NT2/D1 (cell line): ENCODE results near the gene DDI2.

Experiments used
- DNase-seq: peaks from one replicate; pipeline ENCODE4 v3.0.0-alpha.2; 2011; ENCODE audit warnings: low read depth, low spot score
- H3K27me3 ChIP-seq: 2 replicates; pipeline ENCODE4 v1.6.0; 2011; ENCODE audit warnings: mild to moderate bottlenecking; ENCODE audit not compliant: insufficient read length, insufficient read depth
- H3K36me3 ChIP-seq: 2 replicates; pipeline ENCODE4 v1.6.1; 2011; ENCODE audit warnings: mild to moderate bottlenecking, low read length, mixed read lengths; ENCODE audit not compliant: insufficient read depth, insufficient read length
- H3K4me1 ChIP-seq: 2 replicates; pipeline ENCODE4 v1.5.1; 2011; ENCODE audit not compliant: insufficient read depth, insufficient read length
- H3K4me3 ChIP-seq: 2 replicates; pipeline ENCODE4 v1.5.1; 2011; ENCODE audit warnings: low read depth; ENCODE audit not compliant: insufficient read length
- H3K9ac ChIP-seq: 2 replicates; pipeline ENCODE4 v1.6.0; 2011; ENCODE audit warnings: low read depth; ENCODE audit not compliant: insufficient read length
- H3K9me3 ChIP-seq: 2 replicates; pipeline ENCODE4 v1.5.1; 2011; ENCODE audit warnings: mild to moderate bottlenecking, low read length; ENCODE audit not compliant: insufficient read depth
- SUZ12 ChIP-seq: IDR thresholded peaks from 2 replicates; pipeline ENCODE4 v1.6.1; 2011; ENCODE audit not compliant: insufficient read length, insufficient read depth; ENCODE audit errors: extremely low read depth
- YY1 ChIP-seq: IDR thresholded peaks from 2 replicates; pipeline ENCODE4 v1.6.1; 2011; ENCODE audit not compliant: insufficient read length, insufficient read depth
- ZNF274 ChIP-seq: IDR thresholded peaks from 2 replicates; pipeline ENCODE4 v1.6.1; 2011; ENCODE audit warnings: mild to moderate bottlenecking, low read depth, low read length

DDI2 gene

DNA sequence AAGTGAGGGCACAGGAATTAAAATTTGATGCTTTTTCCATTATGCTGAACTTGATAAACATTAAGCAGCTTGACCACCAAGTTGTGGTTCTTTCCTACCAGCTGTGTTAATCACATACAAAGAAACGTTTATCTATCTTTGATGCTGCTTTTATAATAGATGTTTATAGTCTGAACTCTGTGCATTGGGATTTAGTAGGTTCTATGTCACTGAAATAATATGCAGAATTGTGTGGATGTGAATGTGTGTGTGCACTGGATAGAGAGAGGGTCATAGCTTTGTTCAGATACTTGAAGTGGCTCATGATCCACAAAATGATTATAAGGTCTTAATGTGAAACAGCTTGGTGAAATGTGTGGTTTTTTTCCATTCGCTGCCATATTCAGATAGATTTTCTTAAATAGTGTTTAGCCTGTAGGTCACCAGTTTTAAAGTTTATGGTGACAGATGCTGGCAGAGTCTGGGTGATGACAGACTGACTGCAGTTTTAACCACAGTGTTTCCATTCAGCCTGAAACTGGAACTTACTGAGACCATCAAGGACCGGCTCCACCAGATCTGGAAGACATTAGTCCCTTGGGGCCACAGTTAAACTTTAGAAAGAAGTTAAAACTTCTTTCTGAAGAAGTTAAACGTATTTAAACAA, 10.2 kb downstream of the DDI2 start:
- no peak for DNase-seq
- Histone ChIP-seq H3K9me3 (no peaks in the 10 kb centered on the region), H3K9ac (no peak overlapping the region), H3K4me3 (no peak overlapping the region), H3K4me1 (no peaks in the 10 kb centered on the region), H3K27me3 (no peaks in the 10 kb centered on the region), H3K36me3 (peaks cover 34% of the 10 kb centered on the region)
- TF ChIP-seq SUZ12 (no peak), ZNF274 (no peak), YY1 (no peak)

DNA sequence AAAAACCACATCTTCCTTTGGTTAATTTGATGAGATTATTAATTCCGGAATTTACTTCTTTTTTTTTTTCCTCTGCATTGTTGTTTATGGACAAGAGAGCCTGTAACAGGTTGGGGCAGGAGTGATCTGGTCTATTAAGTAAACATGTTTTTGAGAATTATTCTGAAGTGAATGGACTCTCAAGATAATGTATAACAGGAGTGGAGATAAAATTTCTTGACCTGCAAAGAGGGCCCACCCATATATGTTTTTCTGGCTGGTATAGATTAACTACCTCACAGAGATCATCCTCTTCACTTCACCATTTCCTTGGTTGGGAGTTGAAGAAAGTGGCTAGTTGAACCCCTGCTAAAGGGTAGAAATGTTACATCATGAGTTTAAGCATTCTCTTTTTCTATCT, 10.7 kb downstream of the DDI2 start:
- Histone ChIP-seq H3K27me3 (no peaks in the 10 kb centered on the region), H3K4me1 (no peaks in the 10 kb centered on the region), H3K9me3 (no peaks in the 10 kb centered on the region), H3K4me3 (no peak overlapping the region), H3K9ac (no peak overlapping the region), H3K36me3 (peaks cover 40% of the 10 kb centered on the region)
- no peak for DNase-seq
- no peak for TF ChIP-seq YY1
- no peak for TF ChIP-seq ZNF274
- no peak for TF ChIP-seq SUZ12

DNA sequence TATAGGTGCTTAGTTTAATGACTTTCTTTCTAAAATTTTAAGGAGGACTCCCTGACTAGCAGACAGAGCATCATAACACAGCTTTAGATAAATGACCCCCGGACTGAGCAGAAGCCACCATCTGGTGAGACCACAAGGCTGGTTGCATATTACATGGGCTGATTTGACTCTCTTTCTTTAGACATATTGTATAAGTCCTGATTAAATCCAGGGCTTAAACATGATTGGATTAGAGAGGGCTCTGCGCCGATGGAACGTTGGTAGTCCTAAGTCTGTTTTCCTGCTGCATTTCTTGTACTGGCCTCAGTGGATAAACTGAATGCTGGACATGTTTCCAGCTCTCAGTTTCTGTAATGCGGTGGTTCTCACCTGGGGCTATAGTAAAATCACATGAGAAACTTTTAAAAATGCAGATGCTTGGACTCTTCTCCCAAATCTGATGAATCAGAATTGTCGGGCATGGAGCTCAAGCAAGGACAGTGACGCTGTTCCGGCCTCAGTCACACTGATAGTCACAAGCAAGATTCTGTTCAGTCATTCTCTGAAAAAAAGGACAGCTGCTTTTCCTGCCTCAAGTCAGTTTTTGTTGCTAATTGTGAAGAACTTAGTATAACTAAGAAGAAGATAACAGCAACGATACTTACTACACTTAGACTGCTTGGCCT, 16.6 kb downstream of the DDI2 start:
- Histone ChIP-seq H3K9ac (no peak overlapping the region), H3K4me3 (no peak overlapping the region), H3K36me3 (peaks cover 71% of the 10 kb centered on the region), H3K4me1 (no peaks in the 10 kb centered on the region), H3K27me3 (no peaks in the 10 kb centered on the region), H3K9me3 (no peaks in the 10 kb centered on the region)
- no peak for DNase-seq
- no peak for TF ChIP-seq SUZ12
- no peak for TF ChIP-seq ZNF274
- TF ChIP-seq YY1, result no peak

DNA sequence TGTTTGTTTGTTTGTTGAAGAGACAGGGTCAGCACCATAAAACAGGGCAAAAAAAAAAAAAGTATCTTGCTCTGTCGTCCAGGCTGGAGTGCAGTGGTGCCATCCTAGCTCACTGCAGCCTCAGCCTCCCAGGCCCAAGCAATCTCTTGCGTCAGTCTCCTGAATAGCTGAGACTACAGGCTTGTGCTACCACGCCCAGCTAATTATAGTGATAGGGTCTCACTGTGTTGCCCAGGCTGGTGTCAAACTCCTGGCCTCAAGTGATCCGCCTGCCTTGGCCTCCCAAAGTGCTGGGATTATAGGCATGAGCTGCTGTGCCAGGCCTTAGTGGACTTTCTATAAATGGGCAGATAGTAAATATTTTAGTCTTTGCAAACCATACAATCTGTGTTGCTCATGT, 19.2 kb downstream of the DDI2 start:
- no peak overlapping the region for H3K9ac ChIP-seq
- H3K27me3 ChIP-seq, result no peaks in the 10 kb centered on the region
- H3K4me3 ChIP-seq, result no peak overlapping the region
- H3K36me3 ChIP-seq, result peaks cover 84% of the 10 kb centered on the region
- no peaks in the 10 kb centered on the region for H3K9me3 ChIP-seq
- no peaks in the 10 kb centered on the region for H3K4me1 ChIP-seq
- TF ChIP-seq ZNF274 (no peak), SUZ12 (no peak), YY1 (no peak)
- no peak for DNase-seq

DNA sequence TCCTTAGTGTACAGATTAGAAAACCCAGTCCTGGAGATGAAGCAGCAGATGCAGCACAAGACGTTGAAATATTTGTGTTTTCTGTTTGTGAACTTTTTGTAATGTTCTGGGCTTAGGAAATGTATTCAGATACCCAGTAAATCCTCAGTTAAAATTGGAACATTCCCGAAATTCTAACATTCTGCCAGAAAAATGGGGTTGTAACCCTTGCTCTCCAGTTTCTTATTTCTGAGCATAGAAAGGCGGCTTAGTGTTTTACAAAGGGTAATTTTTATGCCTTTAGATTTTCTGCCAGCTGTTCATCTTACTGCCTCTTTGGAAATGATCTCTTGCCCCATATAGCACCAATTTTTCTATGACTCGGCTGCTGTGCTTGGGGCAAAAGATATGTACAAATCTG, 20.6 kb downstream of the DDI2 start:
- no peak overlapping the region for H3K4me3 ChIP-seq
- no peaks in the 10 kb centered on the region for H3K27me3 ChIP-seq
- DNase-seq, result no peak
- no peak overlapping the region for H3K9ac ChIP-seq
- no peaks in the 10 kb centered on the region for H3K9me3 ChIP-seq
- no peaks in the 10 kb centered on the region for H3K4me1 ChIP-seq
- no peak for TF ChIP-seq YY1
- no peak for TF ChIP-seq SUZ12
- TF ChIP-seq ZNF274, result no peak
- peaks cover 86% of the 10 kb centered on the region for H3K36me3 ChIP-seq

DNA sequence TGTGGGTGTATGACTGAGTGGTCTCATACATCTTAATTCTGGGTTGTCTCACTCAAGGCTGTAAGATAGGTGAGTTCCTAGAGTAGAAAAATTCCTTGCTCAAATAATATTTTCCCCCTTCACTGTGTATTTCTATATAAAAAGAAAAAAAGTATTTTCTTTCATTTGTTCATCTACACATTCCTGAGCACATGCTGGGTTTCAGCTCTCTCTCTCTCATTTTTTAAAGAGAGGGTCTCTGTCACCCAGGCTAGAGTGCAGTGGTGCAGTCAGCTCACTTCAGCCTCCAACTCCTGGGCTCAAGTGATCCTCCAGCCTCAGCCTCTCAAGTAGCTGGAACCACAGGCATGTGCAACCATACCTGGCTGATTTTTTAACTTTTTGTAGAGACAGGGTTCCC, 22.0 kb downstream of the DDI2 start:
- DNase-seq, result no peak
- Histone ChIP-seq H3K27me3 (no peaks in the 10 kb centered on the region), H3K9ac (no peak overlapping the region), H3K9me3 (no peaks in the 10 kb centered on the region), H3K4me3 (no peak overlapping the region), H3K4me1 (no peaks in the 10 kb centered on the region), H3K36me3 (peaks cover 86% of the 10 kb centered on the region)
- TF ChIP-seq SUZ12 (no peak), YY1 (no peak), ZNF274 (no peak)

DNA sequence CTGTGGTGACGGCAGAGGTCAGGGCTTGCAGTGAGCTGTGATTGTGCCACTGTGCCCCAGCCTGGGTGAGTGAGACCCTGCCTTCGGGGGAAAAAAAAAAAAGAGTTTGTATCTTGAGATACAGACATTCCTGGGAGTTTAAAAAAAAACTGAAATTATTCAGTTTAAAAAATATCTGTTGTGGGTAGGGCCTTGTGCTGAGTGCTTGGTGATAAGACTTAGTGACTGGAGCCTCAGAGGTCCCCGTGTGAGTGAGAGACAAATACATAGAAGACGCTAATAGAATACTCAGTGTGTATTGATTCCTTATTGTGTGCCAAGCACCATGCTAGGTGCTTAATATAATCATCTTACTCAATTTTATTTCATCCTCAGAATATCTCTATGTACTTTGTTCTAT, 22.7 kb downstream of the DDI2 start:
- H3K36me3 ChIP-seq, result peaks cover 83% of the 10 kb centered on the region
- no peak for TF ChIP-seq YY1
- TF ChIP-seq ZNF274, result no peak
- no peak for TF ChIP-seq SUZ12
- DNase-seq, result no peak
- no peaks in the 10 kb centered on the region for H3K9me3 ChIP-seq
- H3K4me1 ChIP-seq, result no peaks in the 10 kb centered on the region
- no peaks in the 10 kb centered on the region for H3K27me3 ChIP-seq
- H3K9ac ChIP-seq, result no peak overlapping the region
- H3K4me3 ChIP-seq, result no peak overlapping the region
